AG04449 (cell line): ENCODE measurements around the gene SEH1L.

Source experiments
- CTCF ChIA-PET: fragments of 350-600 bp; formaldehyde crosslinking; extraction: SDS; loops from one replicate; lab custom pipeline; 2021; ENCODE audit warnings: antibody characterized with exemption; lab: Yijun Ruan, JAX
- POLR2A ChIA-PET: fragments of 400-600, 350-600 bp; formaldehyde crosslinking; extraction: SDS; loops from one replicate; lab custom pipeline; 2020; ENCODE audit warnings: antibody characterized with exemption, inconsistent platforms; lab: Yijun Ruan, JAX
- DNase-seq: peaks from one replicate; pipeline ENCODE4 v3.0.0-alpha.2; 2010; ENCODE audit warnings: low read depth, low spot score
- H3K4me3 ChIP-seq: 2 replicates; pipeline ENCODE4 v1.5.1; 2011; ENCODE audit warnings: low read depth, mild to moderate bottlenecking, control low read depth, low read length
- TF ChIP-seq, protein P1 (sequence below): IDR thresholded peaks from one replicate; pipeline ENCODE4 v1.5.1; 2011; ENCODE audit warnings: mild to moderate bottlenecking, moderate library complexity, low read length, control low read depth, inconsistent platforms; ENCODE audit not compliant: insufficient read depth; ENCODE audit errors: missing control alignments

SEH1L gene

GRCh38 chr18:13014818-13015217 is 67.0 kb downstream of the SEH1L start:
- ChIA-PET POLR2A (no interaction called here), CTCF (interaction anchor here (3.6 kb wide), 1 partner anchor 10 kb away, joined by 18 read pairs; no protein-coding TSS in a partner anchor)
- DNase-seq, result no peak
- TF ChIP-seq, protein P1, sequence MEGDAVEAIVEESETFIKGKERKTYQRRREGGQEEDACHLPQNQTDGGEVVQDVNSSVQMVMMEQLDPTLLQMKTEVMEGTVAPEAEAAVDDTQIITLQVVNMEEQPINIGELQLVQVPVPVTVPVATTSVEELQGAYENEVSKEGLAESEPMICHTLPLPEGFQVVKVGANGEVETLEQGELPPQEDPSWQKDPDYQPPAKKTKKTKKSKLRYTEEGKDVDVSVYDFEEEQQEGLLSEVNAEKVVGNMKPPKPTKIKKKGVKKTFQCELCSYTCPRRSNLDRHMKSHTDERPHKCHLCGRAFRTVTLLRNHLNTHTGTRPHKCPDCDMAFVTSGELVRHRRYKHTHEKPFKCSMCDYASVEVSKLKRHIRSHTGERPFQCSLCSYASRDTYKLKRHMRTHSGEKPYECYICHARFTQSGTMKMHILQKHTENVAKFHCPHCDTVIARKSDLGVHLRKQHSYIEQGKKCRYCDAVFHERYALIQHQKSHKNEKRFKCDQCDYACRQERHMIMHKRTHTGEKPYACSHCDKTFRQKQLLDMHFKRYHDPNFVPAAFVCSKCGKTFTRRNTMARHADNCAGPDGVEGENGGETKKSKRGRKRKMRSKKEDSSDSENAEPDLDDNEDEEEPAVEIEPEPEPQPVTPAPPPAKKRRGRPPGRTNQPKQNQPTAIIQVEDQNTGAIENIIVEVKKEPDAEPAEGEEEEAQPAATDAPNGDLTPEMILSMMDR, result no peak
- no peak overlapping the region for H3K4me3 ChIP-seq

DNA sequence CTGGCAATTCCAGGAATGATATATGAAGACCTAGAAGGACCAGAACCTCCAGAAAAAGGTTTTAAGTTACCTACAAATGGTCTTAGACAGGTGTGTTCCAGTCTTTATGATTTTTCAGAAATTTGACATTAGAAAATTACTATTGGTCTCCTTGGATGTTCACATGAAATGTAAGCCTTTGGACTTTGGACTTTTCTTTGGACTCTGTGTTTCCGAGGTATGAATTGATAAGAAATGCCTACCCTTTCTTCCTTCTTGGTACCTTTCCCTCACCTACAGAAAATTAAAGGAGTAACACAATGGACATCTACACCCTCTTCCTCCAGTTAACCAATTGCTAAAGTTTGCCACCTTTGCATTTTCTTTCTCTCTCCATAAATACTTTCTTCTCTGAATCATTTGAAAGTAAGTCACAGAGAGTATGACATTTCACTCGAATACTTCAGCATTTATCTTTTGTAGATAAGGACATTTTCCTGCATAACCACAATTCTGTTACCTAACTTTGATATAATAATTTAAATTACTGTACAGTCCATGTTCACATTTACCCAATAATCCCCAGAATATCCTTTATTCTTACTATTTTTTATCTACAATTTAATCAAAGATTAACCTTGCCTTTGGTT is 69.5 kb downstream of the SEH1L start:
- no peak for DNase-seq
- TF ChIP-seq, protein P1, result no peak
- ChIA-PET CTCF (no interaction called here), POLR2A (no interaction called here)
- no peak overlapping the region for H3K4me3 ChIP-seq

DNA sequence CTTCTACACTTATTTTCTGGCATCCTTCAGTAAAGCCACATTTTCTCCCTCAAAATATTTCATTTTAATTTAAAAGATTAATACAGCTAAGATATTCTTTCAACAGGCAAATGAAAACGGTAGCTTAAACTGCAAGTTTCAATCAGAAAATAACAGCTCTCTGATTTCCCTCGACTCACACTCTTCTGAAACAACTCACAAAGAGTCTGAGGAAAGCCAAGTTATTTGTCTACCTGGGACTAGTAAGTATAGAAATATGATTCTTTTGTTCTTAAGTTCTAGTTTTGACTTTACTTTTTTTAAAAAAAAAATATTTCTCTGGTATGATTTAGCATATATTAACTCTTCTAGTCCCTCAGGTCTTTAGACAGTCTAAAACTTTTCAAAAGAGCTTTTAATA is 70.6 kb downstream of the SEH1L start:
- CTCF ChIA-PET, result interaction anchor here (0.9 to 1.1 kb wide), 2 partner anchors 12 to 14 kb away, joined by 3 to 4 read pairs; no protein-coding TSS in a partner anchor
- TF ChIP-seq, protein P1, result no peak

DNA sequence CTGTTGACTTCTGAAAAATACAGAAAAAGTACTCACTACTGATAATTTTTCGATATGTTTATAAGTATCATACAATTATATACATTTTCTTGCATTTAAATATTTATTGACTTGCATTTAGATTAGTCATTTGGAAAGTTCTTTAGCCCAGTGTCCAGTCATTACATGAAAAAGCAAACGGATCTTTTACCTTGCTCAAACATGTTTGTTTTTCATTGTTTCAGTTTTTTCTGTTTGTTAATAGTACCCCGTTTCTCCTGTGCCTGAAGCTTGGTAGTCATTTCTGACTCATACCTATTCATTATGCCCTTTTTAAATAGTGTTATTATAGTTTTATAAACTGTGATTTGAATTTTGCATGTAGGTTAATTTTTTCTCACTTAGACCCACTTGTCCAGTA is 71.5 kb downstream of the SEH1L start:
- H3K4me3 ChIP-seq, result no peak overlapping the region
- TF ChIP-seq, protein P1, result no peak
- POLR2A ChIA-PET, result no interaction called here
- no peak for DNase-seq
- CTCF ChIA-PET, result interaction anchor here (0.8 kb wide), 1 partner anchor 14 kb away, joined by 4 read pairs; no protein-coding TSS in a partner anchor

More for the DNA sequence above, 70.6 kb downstream of the SEH1L start:
- H3K4me3 ChIP-seq, result no peak overlapping the region
- POLR2A ChIA-PET, result no interaction called here
- no peak for DNase-seq

DNA sequence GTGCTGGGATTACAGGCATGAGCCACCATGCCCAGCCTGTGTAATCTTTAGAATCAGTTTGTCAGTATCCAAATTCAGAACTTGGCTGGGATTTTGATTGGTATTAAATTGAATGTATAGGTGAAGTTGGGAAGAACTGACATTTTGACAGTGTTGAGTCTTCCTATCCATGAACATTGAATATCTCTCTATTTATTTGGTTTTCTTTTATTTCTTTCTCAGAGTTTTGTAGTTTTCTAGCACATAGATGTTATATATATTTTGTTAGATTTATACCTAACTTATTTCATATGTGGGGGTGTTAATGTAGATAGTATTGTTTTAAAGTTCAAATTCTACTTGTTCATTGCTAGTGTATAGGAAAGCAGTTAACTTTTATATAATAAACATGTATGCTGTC is 74.8 kb downstream of the SEH1L start:
- CTCF ChIA-PET, result interaction anchor here (1.4 kb wide), 2 partner anchors 17 to 19 kb away, joined by 3 to 4 read pairs; no protein-coding TSS in a partner anchor
- TF ChIP-seq, protein P1, result no peak
- POLR2A ChIA-PET, result no interaction called here
- H3K4me3 ChIP-seq, result no peak overlapping the region
- DNase-seq, result no peak

GRCh38 chr18:13025233-13025632 is 77.4 kb downstream of the SEH1L start:
- ChIA-PET POLR2A (no interaction called here), CTCF (interaction anchor here (1.0 kb wide), 1 partner anchor 21 kb away, joined by 4 read pairs; no protein-coding TSS in a partner anchor)
- no peak overlapping the region for H3K4me3 ChIP-seq
- DNase-seq, result no peak
- TF ChIP-seq, protein P1, result no peak
